K562 (cell line): Measurements from ENCODE around the gene CTCFL. TPM values are rescaled to one million over a fixed set of nuclear protein-coding genes. Genes with fewer than 3 reads are reported as not detected.

Experiments used
- ATAC-seq: fragments of 200-7000 bp; cut with Tn5 transposase; 3 replicates; pipeline ENCODE4 v1.9.1; 2020; ENCODE audit warnings: moderate library complexity
- BruUV-seq: library from RNA; stranded (reverse); fragments of 400-500 nt; replicated peaks from 2 replicates; lab custom pipeline; 2021; lab: Mats Ljungman, UMichigan
- CTCF ChIA-PET: fragments of 300-600 bp; formaldehyde crosslinking; extraction: SDS; loops from one replicate; lab custom pipeline; 2021; ENCODE audit warnings: low intra/inter-chr PET ratio; lab: Yijun Ruan, JAX
- POLR2A ChIA-PET: fragments of 300-600, 350-650 bp; sonication (Branson Sonifier 250); formaldehyde crosslinking; extraction: SDS; loops from one replicate; lab custom pipeline; 2021; ENCODE audit warnings: antibody characterized with exemption, inconsistent platforms; lab: Yijun Ruan, JAX
- DNase-seq, 4 experiments: peaks; one replicate each; pipeline versions ENCODE4 v3.0.0 to v3.0.0-alpha.2; 2011 to 2018; ENCODE audit warnings: low spot score in 3 of 4, mixed read lengths in 3 of 4; ENCODE audit errors: extremely low read depth in 1 of 4
- FAIRE-seq: peaks from 2 replicates; lab custom pipeline; 2011; peaks lifted over from hg19 to GRCh38; lab: Jason Lieb, UNC
- H2AFZ ChIP-seq: 2 replicates; pipeline ENCODE4 v1.6.0; 2011; ENCODE audit warnings: low read depth, low read length, control low read depth, inconsistent platforms
- H3K27ac ChIP-seq: fragments of 200-600 bp; 3 replicates; pipeline ENCODE4 v1.8.0; 2011; ENCODE audit warnings: low read depth, mild to moderate bottlenecking, control low read depth, inconsistent platforms, low read length, moderate library complexity, mixed read lengths; ENCODE audit errors: extremely low read depth
- H3K27me3 ChIP-seq, 2 experiments: fragments of 300-600 bp in 1 of 2; 2 replicates in 1 of 2; 3 replicates in 1 of 2; pipeline versions ENCODE4 v1.6.0 to v1.8.0; 2011; ENCODE audit warnings: inconsistent platforms in 2 of 2, low read length in 2 of 2, mild to moderate bottlenecking in 1 of 2, mixed read lengths in 1 of 2, moderate library complexity in 1 of 2; ENCODE audit not compliant: control insufficient read depth in 2 of 2, insufficient read depth in 2 of 2
- H3K36me3 ChIP-seq: fragments of 300-600 bp; 3 replicates; pipeline ENCODE4 v1.8.0; 2011; ENCODE audit warnings: mild to moderate bottlenecking, low read length, inconsistent platforms; ENCODE audit not compliant: control insufficient read depth, insufficient read depth
- H3K4me1 ChIP-seq, 2 experiments: fragments of 200-600 bp in 1 of 2; replicated peaks in 1 of 2; 2 replicates in 1 of 2; 3 replicates in 1 of 2; pipeline versions ENCODE4 v1.5.1 to v1.8.0; 2011; ENCODE audit warnings: inconsistent platforms in 2 of 2, low read length in 2 of 2, mild to moderate bottlenecking in 1 of 2, mixed read lengths in 1 of 2, moderate library complexity in 1 of 2; ENCODE audit not compliant: control insufficient read depth in 2 of 2, insufficient read depth in 2 of 2
- H3K4me2 ChIP-seq: 2 replicates; pipeline ENCODE4 v1.6.1; 2011; ENCODE audit warnings: low read length, control low read depth, inconsistent platforms, mixed read lengths; ENCODE audit not compliant: insufficient read depth
- H3K4me3 ChIP-seq: fragments of 200-600 bp; sonication (generic), shearing (Covaris generic); 2 replicates; pipeline ENCODE4 v1.5.1; 2016; ENCODE audit warnings: control low read depth, inconsistent platforms
- H3K79me2 ChIP-seq: fragments of 200-600 bp; 3 replicates; pipeline ENCODE4 v1.8.0; 2011; ENCODE audit warnings: low read length, inconsistent platforms; ENCODE audit not compliant: control insufficient read depth, insufficient read depth
- H3K9ac ChIP-seq, 2 experiments: 2 replicates each; pipeline versions ENCODE4 v1.6.0 to v1.6.1; 2011; ENCODE audit warnings: low read depth in 2 of 2, low read length in 2 of 2, control low read depth in 1 of 2, inconsistent platforms in 1 of 2, mild to moderate bottlenecking in 1 of 2, mixed read lengths in 1 of 2; ENCODE audit not compliant: insufficient read depth in 1 of 2
- H3K9me1 ChIP-seq: one replicate; pipeline ENCODE4 v1.6.0; 2011; ENCODE audit warnings: inconsistent platforms, mild to moderate bottlenecking, low read length, moderate library complexity; ENCODE audit not compliant: control insufficient read depth, insufficient read depth
- H3K9me3 ChIP-seq: replicated peaks from 2 replicates; pipeline ENCODE4 v1.5.1; 2011; ENCODE audit warnings: low read depth, low read length, inconsistent platforms; ENCODE audit not compliant: control insufficient read depth, insufficient read depth
- H4K20me1 ChIP-seq: replicated peaks from 2 replicates; pipeline ENCODE4 v1.6.1; 2011; ENCODE audit warnings: low read length, inconsistent platforms, mixed read lengths; ENCODE audit not compliant: control insufficient read depth, insufficient read depth
- BCL6 ChIP-seq: fragments of 250-450 bp; sonication (Bioruptor Pico); IDR thresholded peaks from 2 replicates; pipeline ENCODE4 v1.4.0; 2020
- CC2D1A ChIP-seq: fragments of 450-650 bp; IDR thresholded peaks from 2 replicates; pipeline ENCODE4 v1.6.1; 2017; ENCODE audit warnings: mild to moderate bottlenecking
- E2F4 ChIP-seq: sonication (generic); formaldehyde crosslinking; IDR thresholded peaks from 2 replicates; pipeline ENCODE4 v1.8.0; 2022; ENCODE audit warnings: mild to moderate bottlenecking, low read depth, missing genetic modification reagents
- NEUROD1 ChIP-seq: fragments of 150-350 bp; IDR thresholded peaks from 2 replicates; pipeline ENCODE4 v1.6.1; 2014; ENCODE audit warnings: borderline replicate concordance, low read length, low read depth; ENCODE audit not compliant: partially characterized antibody
- PHF21A ChIP-seq: fragments of 450-650 bp; IDR thresholded peaks from 2 replicates; pipeline ENCODE4 v1.6.1; 2017; ENCODE audit warnings: low read depth, borderline replicate concordance
- PKNOX1 ChIP-seq: fragments of 450-650 bp; IDR thresholded peaks from 2 replicates; pipeline ENCODE4 v1.6.1; 2016
- RBM39 ChIP-seq: fragments of 200-400 bp; formaldehyde crosslinking; optimal IDR thresholded peaks from 2 replicates; pipeline ENCODE3; 2018; ENCODE audit warnings: low read depth, low read length
- TBP ChIP-seq: optimal IDR thresholded peaks from 2 replicates; pipeline ENCODE3; 2011; ENCODE audit warnings: low read depth, low read length, improper control_type of control experiment
- TCF3 ChIP-seq: sonication (generic); formaldehyde crosslinking; IDR thresholded peaks from 2 replicates; pipeline ENCODE4 v1.4.0; 2020; ENCODE audit warnings: mild to moderate bottlenecking, missing genetic modification reagents
- VEZF1 ChIP-seq: fragments of 200-800 bp; sonication (Bioruptor generic); IDR thresholded peaks from 2 replicates; pipeline ENCODE4 v1.6.1; 2017; ENCODE audit warnings: missing genetic modification characterization, missing compliant biosample characterization
- XRCC5 ChIP-seq: fragments of 200-400 bp; formaldehyde crosslinking; IDR thresholded peaks from 2 replicates; pipeline ENCODE4 v1.6.1; 2017; ENCODE audit warnings: low read depth, mild to moderate bottlenecking, low read length
- ZNF121 ChIP-seq: sonication (generic); formaldehyde crosslinking; conservative IDR thresholded peaks from 2 replicates; pipeline ENCODE4 v1.8.0; 2022; ENCODE audit warnings: missing genetic modification reagents
- ZNF184 ChIP-seq: sonication (generic); formaldehyde crosslinking; IDR thresholded peaks from 2 replicates; pipeline ENCODE4 v1.5.0; 2020; ENCODE audit warnings: missing genetic modification reagents
- ZNF239 ChIP-seq: fragments of 250-450 bp; sonication (Bioruptor Pico); IDR thresholded peaks from 2 replicates; pipeline ENCODE4 v1.4.0; 2020; ENCODE audit warnings: mild to moderate bottlenecking
- WGBS: fragments of 100-300 bp; shearing (Covaris generic); methylation state at CpG from one replicate; pipeline ENCODE4 v1.1.6; 2016; ENCODE audit warnings: low coverage, mixed read lengths; ENCODE audit not compliant: insufficient coverage; ENCODE audit errors: missing lambda C conversion rate; 5-methylcytosine and 5-hydroxymethylcytosine counted together
- in situ Hi-C: fragments of 300-500 bp; cut with MboI; formaldehyde crosslinking; loops from 4 replicates; pipeline ENCODE4 v1.15.0; 2018; ENCODE audit warnings: inconsistent platforms, mixed read lengths
- intact Hi-C: fragments of 100-400 bp; cut with micrococcal nuclease; formaldehyde crosslinking; loops from 2 replicates; pipeline ENCODE4 v1.14.2; 2022
- polyA plus RNA-seq, 8 experiments: library from polyadenylated mRNA; depleted of rRNA in 4 of 8; stranded (reverse) in 5 of 8; unstranded in 3 of 8; fragments of >200 nt; fragmentation: Nextera tagmentation in 2 of 8; fragmentation: Illumina TruSeq in 1 of 8; extraction: Ambion mirVana in 2 of 8; extraction: Trizol in 1 of 8; gene quantifications; 2 replicates each; pipeline versions ENCODE4 v1.2.1 to v1.2.3, GENCODE V29; 2011 to 2014; ENCODE audit warnings: inconsistent platforms in 1 of 8, missing spikeins in 1 of 8
- total RNA-seq, 7 experiments: library from RNA; depleted of rRNA in 6 of 7; stranded (reverse); fragments of >200 nt in 6 of 7; fragmentation: Illumina TruSeq in 2 of 7; extraction: Trizol in 2 of 7; gene quantifications; 2 replicates each; pipeline versions ENCODE4 v1.2.1 to v1.2.3, GENCODE V29; 2011 to 2021; ENCODE audit warnings: low replicate concordance in 1 of 7
- TF ChIP-seq, protein P1 (sequence below): conservative IDR thresholded peaks from 2 replicates; pipeline ENCODE4 v1.6.1; 2011; ENCODE audit warnings: low read depth, mild to moderate bottlenecking, low read length; ENCODE audit not compliant: control insufficient read depth
- TF ChIP-seq, protein P2 (sequence below): fragments of 450-650 bp; IDR thresholded peaks from 2 replicates; pipeline ENCODE4 v1.6.1; 2016; ENCODE audit warnings: low read depth, mild to moderate bottlenecking, moderate library complexity

CTCFL gene
- total and polyA plus RNA-seq, 9 of the 15 experiments (the other 6 are each of a cell fraction or from before 2014, with no cell fraction given) = 42.4 to 188 (median 111) TPM

DNA sequence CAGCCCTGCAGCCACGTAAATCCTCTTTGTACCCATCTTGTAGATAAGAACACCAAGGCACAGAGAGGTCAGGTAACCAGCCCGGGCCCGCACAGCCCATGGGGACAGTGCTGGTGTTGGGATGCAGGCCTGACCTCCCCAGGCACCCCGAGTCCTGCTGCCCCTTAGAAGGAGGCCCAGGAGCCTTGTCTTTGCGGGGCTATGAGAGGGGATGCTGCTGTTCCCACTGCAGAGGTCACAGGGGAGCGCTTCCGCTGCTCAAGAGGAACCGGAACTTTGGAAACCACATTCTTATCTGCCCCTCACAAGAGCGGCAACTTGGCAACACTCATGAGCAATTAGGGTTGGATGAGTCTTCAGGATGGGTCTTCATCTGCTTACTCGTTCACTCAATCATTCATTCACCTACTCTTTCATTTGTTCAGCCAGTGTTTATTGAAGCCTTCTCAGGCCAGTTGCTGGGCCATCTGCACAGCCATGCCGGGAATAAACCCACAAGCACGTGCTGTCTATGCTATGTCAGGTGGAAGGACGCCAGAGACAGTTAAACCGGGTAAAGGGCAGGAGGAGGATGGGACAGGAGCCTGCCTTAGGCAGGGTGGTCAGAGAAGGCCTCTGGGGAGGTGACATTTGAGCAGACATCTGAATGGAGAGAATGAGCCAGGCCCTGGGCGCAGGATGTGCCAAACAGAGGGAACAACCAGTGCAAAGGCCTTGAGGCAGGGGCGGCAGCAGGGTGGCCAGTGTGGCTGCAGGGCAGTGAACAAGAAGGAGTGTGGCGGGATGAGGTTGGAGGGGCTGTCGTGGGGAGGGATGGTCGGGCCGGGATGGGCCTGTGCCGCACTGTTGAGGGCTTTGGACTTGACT is 72.9 kb downstream of the CTCFL start:
- peak overlapping the region; percentile 63 for H3K4me2 ChIP-seq
- peak overlapping the region; percentile 90 for H2AFZ ChIP-seq
- in situ Hi-C loops (no loop called here), intact Hi-C loops (loop anchor here (2.0 to 5.0 kb wide), 2 partner anchors 41 to 60 kb away; partner anchors contain the start of gene RBM38)
- peak; percentile 72 to 93 (median 82) for DNase-seq
- BruUV-seq = no TSS peak
- POLR2A ChIA-PET = no interaction called here
- H3K4me1 ChIP-seq = peaks cover 50 to 55% of the 10 kb centered on the region in 2 experiments
- CTCF ChIA-PET = no interaction called here
- H3K79me2 ChIP-seq = no peaks in the 10 kb centered on the region
- peak overlapping the region; percentile 43 to 65; a peak in 3 of 4 replicates for H3K9ac ChIP-seq
- peak; percentile 99 for FAIRE-seq
- no peaks in the 10 kb centered on the region for H3K27me3 ChIP-seq
- peaks cover 4% of the 10 kb centered on the region for H3K9me1 ChIP-seq
- H3K9me3 ChIP-seq = no peaks in the 10 kb centered on the region
- H3K4me3 ChIP-seq = no peak overlapping the region
- H3K36me3 ChIP-seq = no peaks in the 10 kb centered on the region
- H3K27ac ChIP-seq = peak overlapping the region; percentile 92
- H4K20me1 ChIP-seq = no peaks in the 10 kb centered on the region
- WGBS = 30% methylated on average over 19 of the region's 21 CpGs
- ATAC-seq = peak; percentile 81
- TF ChIP-seq RBM39 (no peak), ZNF239 (CRISPR knock-in tag) (peak; percentile 31; the same call in 1 of the 2 replicates), XRCC5 (no peak), ZNF121 (no peak), NEUROD1 (peak; percentile 74), ZNF184 (CRISPR knock-in tag) (no peak), TBP (peak; percentile 22), VEZF1 (peak; percentile 68), E2F4 (CRISPR knock-in tag) (peak; percentile 56), BCL6 (CRISPR knock-in tag) (no peak), CC2D1A (no peak; the same call in 1 of the 2 replicates), TCF3 (CRISPR knock-in tag) (peak; percentile 94), PKNOX1 (peak; percentile 43), PHF21A (no peak)
- TF ChIP-seq, protein P1, sequence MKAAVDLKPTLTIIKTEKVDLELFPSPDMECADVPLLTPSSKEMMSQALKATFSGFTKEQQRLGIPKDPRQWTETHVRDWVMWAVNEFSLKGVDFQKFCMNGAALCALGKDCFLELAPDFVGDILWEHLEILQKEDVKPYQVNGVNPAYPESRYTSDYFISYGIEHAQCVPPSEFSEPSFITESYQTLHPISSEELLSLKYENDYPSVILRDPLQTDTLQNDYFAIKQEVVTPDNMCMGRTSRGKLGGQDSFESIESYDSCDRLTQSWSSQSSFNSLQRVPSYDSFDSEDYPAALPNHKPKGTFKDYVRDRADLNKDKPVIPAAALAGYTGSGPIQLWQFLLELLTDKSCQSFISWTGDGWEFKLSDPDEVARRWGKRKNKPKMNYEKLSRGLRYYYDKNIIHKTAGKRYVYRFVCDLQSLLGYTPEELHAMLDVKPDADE = peak; percentile 73; the same call in 1 of the 2 replicates
- TF ChIP-seq, protein P2, sequence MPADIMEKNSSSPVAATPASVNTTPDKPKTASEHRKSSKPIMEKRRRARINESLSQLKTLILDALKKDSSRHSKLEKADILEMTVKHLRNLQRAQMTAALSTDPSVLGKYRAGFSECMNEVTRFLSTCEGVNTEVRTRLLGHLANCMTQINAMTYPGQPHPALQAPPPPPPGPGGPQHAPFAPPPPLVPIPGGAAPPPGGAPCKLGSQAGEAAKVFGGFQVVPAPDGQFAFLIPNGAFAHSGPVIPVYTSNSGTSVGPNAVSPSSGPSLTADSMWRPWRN = peak; percentile 41; the same call in 1 of the 2 replicates
